GM12892 (cell line): Measurements from ENCODE around the gene CTDSP1.

ENCODE experiments used
- DNase-seq: peaks from one replicate; pipeline ENCODE4 v3.0.0; 2011; ENCODE audit not compliant: insufficient read length
- FAIRE-seq: peaks from 2 replicates; lab custom pipeline; 2011; peaks lifted over from hg19 to GRCh38; lab: Jason Lieb, UNC
- POLR2A ChIP-seq: IDR thresholded peaks from 2 replicates; pipeline ENCODE4 v1.6.1; 2011; ENCODE audit warnings: low read depth, low read length, control low read depth
- POLR2AphosphoS5 ChIP-seq: IDR thresholded peaks from 2 replicates; pipeline ENCODE4 v1.6.1; 2011; ENCODE audit warnings: low read depth, low read length, control low read depth
- TAF1 ChIP-seq: IDR thresholded peaks from 2 replicates; pipeline ENCODE4 v1.6.1; 2011; ENCODE audit warnings: low read depth, mild to moderate bottlenecking, control low read depth, low read length, borderline replicate concordance

Gene CTDSP1

DNA sequence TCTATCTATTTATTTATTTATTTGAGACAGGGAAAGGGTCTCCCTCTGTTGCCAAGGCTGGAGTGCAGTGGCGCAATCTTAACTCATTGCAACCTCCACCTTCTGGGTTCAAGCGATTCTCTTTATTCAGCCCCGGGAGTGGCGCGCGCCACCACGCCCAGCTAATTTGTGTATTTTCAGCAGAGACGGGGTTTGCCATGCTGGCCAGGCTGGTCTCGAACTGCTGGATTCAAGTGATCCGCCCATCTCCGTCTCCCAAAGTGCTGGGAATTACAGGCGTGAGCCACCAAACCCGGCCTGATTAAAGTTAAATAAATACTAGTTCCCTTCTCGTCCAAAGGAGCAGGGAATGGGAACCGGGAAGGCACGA lies 4.2 kb upstream of the CTDSP1 start:
- FAIRE-seq (no peak), DNase-seq (no peak)
- TF ChIP-seq POLR2AphosphoS5 (no peak), POLR2A (no peak), TAF1 (no peak)

DNA sequence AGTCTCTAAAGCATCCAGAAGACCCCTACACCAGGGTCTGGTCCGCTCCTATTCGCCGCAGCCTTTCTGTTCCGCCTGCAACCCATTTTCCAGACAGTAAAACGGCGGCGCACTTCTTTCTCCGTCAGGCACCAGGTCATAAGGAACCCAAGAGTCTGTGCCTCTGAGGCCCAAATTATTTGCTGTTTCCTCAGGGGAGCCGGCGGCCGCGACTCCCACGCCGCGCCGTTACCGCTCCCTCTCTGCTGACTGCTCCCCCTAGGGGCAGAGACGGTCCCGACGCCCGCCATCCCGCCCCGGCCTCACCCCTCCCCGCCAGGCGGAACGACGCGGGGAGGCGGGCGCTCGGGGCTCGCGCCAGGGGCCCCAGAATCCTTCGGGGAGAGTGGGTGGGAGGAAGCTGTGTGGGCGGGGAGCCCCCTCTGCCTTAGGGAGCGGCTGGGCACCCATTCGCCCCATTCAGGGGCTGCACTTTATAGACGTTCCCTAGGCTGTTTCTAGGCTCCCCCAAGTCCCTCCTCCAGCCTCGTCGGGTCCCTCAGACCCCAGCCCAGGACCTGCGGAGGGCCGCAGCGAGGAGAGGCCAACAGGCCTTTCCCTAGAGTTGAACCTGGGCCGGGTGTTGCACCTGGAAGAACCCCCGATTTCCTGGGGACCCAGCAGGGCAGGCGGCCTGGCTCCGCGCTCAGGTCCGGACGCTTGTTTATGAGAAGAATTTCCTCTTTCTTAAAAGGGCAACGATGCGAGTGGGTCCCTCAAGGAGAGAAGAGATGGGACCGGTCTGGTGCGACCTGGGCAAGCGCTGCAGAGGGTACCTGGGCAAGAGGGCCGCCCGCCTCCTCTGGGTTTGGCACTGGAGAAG lies 3.6 kb upstream of the CTDSP1 start:
- DNase-seq (peak; percentile 82), FAIRE-seq (peak; percentile 98)
- TF ChIP-seq TAF1 (peak; percentile 31; the same call in 1 of the 2 replicates), POLR2AphosphoS5 (no peak; the same call in 1 of the 2 replicates), POLR2A (peak; percentile 51; the same call in 1 of the 2 replicates)

DNA sequence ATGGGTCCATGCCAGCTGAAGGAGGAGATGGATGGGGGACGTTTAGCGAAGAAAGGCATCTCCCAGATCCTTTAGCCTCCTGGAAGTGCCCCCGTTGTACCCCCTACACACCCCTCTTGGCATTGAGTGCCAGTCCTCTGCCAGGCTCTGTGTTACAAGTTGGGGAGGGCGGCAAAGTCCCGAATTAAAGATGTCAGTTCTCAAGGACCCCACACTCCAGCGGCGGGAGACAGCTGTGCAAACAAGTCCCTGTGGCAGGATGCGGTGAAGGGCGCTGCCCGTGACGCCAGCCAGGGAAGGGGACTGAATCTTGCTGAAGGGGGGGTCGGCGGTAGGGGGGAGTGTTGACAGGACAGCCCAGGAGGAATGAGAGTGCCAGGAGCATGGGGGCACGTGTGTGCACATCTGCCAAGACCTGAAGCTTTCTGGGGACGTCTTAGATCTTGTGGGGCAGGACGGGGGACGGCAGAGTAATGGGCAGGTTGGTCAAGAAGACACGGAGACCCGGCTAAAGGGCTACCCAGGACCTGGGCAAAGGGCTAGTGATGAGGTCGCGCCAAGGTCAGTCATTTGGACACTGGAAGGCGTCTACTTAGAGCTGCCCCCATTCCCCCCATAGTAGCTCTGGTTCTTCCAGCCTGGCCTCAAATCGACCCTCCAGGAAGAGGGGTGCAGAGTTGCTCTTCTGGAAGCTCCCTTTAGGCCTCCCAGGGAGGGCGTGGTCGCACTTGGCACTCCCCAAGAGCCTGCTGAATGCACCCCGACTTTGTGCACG lies 2.8 kb upstream of the CTDSP1 start:
- DNase-seq (no peak), FAIRE-seq (no peak)
- TF ChIP-seq POLR2AphosphoS5 (no peak), TAF1 (no peak), POLR2A (no peak)

DNA sequence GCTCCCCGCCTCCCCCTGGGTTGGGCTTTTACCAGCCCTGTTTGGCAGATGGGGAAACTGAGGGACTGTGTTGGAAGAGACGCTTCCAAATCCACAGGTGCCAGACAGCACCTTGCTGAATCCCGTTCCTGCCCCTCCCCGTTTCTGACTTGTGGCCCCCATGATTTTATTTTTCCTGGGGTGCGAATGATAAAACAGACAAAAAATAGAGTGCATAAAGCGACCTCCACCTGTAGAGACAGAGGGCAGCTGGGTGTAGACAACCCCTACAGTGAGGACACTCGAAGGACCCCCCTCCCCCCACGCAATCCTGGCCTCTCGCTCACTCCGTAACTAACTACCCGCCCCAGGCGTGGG lies 2.2 kb upstream of the CTDSP1 start:
- TF ChIP-seq TAF1 (no peak), POLR2AphosphoS5 (no peak), POLR2A (no peak)
- FAIRE-seq (peak; percentile 58), DNase-seq (no peak)

DNA sequence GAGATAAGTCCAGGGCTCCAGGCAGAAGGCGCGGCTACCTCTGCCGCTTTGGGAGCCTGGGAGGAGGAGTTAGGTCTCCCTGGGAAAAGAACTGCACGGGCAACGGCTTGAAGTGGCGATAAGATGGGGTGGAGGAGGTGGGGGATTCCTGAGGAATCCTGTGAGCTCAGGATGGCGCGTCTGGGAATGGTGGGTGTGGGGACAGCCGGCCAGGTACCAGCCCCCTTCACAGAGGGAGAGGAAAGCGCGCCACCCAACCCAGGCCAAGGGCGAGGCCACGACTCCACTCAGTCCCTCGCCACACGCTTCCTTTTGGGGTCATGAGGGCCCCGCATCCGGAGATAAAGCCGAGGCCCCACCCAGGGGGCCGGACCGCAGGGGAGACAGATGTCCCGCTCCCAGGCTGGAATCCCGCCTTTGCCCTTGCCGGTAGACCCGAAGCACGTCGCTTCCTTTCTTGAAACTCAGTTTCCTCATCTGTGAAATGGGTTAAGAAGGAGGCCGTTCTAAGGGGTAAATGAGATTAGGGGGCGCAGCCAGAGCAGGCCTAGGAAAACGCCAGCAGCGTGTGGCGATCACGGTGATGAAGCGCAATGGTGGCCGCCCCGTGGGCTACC lies 1.7 kb upstream of the CTDSP1 start:
- FAIRE-seq (peak; percentile 85), DNase-seq (peak; percentile 60)
- TF ChIP-seq TAF1, result 0 out of 2 replicates have a peak, but pooled peaks have one; percentile 24
- TF ChIP-seq POLR2AphosphoS5, result peak; percentile 74; the same call in 1 of the 2 replicates
- peak; percentile 72 for TF ChIP-seq POLR2A

DNA sequence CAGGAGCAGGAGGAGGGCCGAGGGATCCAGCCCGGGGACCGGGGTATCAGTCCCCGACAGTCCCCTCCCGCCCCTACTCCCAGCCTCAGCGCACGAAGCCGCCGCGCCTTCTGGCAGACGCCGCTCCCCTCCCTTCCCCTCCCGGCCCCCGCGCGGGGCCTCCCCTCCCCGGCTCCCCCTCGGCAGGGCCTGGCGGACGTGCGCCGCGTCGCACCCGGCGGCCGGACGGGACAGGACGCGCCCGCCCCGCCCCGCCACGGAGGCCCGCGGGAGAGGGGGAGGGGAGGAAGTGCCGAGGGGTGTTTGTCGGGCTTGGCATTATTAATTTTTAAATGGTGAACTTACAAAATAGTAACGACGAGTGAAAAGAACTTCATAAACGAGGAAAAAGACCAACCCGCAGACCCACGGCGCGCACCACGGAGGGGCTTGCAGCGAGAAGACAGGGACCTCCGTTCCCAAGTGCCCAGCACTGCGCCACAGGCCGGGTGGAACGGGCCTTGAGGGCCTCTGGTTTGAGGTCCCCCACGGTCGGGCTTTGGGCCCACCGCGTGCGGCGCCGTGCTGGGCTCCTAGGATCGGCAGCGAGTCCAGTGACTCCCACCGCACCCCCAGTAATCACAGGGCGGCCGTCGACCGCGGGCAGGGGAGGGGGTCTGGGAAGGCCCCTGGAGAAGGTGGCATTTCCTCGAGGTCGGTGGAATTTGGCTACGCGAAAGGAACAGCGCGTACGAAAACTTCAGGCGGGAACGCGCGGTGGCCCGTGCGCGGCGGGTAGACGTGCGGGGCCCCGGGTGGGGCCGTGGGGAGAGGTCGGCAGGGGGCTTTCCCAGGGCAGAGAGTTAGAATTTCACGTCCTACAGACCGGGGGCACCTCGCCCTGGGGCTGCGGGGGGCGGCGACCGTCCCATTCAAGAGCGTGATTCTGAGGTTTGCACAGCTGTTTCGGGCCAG lies 954 bp upstream of the CTDSP1 start:
- TF ChIP-seq POLR2A (no peak), POLR2AphosphoS5 (no peak), TAF1 (0 out of 2 replicates have a peak, but pooled peaks have one; percentile 5)
- DNase-seq (peak; percentile 70), FAIRE-seq (peak; percentile 91)

DNA sequence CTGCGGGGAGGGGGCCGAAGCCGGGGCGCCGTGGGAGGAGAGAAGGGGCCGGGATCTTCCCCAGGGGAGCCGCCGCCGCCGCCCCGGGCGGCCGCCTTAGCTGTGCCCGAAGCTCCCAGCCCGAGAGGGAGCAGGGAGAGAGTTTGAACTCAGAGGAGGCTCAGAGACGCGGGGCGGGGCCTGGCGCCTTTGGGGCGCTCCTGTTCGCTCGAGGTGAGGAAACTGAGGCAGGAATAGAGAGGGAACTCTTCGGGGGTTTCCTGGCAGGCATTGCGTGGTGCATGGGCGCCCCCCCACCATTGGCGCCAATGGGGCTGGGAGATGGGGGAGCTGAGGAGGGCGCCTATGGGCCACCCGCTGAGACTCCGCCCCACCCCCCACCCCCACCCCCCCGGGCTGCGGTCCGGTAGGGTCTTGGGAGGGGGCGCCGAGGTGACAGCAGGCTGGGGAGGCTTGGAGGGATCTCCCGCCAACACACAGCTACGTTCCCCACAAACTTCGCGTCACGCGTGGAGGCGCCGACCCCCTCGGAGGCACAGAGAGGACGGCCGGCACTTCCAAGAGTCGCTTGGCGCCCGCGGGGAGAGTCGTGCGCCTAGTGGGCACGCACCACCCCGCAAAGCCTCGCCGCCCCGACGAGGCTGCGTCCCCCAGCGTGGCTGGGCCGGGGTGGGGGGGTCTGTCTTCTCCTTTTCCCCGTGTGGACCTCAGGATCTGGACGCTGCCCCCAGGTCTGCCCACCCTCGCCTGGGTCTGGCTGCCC lies 680 bp downstream of the CTDSP1 start:
- DNase-seq (peak; percentile 47), FAIRE-seq (no peak)
- TF ChIP-seq TAF1 (no peak), POLR2AphosphoS5 (no peak)

DNA sequence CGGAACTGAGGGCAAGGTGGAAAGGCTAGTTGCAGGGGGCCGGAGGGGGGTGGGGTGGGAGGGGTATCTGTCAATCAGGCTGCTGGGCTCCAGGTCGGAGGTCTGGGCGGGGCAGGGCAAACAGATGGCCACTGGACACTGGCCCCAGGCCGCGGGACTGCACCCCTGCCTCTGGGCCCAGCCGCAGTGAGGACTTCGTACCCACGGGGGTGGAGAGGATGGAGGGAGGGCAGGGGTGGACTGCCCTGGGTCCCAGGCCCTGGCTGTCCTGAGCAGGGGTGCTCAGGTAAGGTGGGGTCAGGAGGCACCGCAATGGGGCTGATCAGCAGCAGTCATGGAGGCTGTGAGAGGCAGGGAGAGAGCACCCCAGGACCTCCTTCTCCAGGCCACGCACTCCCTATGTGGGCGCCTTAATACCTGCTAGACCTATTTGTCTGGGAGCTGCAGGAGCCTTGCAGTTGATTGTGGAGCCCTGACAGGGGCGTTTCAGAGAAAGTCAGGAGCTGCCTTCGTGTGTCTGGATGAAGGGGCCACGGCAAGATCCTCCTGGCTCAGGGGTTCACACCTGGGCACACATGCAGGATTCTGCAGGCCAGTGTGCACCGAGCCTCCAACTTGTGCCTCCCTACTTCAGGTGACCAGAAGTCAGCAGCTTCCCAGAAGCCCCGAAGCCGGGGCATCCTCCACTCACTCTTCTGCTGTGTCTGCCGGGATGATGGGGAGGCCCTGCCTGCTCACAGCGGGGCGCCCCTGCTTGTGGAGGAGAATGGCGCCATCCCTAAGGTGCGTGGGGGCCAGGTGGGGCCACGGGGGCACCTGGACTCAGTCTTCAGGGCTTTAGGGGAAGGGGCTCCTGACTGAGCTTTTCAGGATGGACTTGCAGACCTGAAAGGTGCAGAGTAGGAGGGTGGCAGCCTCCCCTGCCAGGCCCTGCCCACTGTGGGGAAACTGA lies 1.5 kb downstream of the CTDSP1 start:
- FAIRE-seq (no peak), DNase-seq (no peak)
- no peak for TF ChIP-seq TAF1
- no peak for TF ChIP-seq POLR2A
- TF ChIP-seq POLR2AphosphoS5, result no peak

DNA sequence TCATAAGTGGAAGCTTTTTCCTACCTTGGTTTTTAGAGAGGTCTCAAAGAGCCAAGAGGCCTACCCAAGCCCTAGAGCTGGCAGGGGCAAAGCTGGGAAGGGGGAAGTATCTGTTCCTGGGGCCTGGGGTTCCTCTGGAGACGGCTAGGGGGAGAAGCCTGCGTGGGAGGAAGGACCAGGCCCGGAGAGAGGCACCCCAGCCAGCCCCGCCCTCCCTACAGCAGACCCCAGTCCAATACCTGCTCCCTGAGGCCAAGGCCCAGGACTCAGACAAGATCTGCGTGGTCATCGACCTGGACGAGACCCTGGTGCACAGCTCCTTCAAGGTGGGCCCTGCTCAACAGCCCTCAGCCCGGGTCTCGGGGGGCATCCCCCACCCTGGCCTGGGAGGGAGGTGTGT lies 2.2 kb downstream of the CTDSP1 start:
- no peak for DNase-seq
- no peak for FAIRE-seq
- TF ChIP-seq TAF1 (no peak), POLR2A (no peak), POLR2AphosphoS5 (no peak)
